ENCODE data around the gene SPECC1.

DNA sequence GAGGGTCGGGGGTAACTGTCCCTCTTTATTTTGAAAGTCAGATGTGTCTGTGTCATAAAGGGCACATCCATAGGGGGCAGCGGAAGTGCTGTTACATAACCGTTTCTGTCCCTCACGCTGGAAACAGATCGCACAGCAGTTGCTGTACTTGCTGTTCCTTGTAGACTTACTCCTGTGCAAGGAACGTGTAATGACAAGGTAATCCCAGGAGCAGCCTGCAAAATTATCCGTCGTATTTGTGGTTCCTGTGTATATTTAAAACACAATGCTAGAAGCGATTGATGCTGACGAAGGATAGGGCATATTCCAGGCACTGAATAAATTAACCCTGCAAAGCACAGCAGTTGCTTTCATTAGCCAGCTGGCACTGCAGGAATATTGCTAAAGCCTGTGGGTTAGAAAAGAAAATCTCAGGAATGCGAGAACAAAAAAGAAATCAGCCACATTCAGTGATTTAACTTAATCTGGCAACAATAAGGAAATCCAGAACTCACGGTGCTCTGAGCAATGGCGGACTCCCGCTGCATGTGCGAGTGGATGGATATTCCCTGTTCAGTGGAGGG is 76.2 kb downstream of the SPECC1 start:
- TF ChIP-seq, protein P1, sequence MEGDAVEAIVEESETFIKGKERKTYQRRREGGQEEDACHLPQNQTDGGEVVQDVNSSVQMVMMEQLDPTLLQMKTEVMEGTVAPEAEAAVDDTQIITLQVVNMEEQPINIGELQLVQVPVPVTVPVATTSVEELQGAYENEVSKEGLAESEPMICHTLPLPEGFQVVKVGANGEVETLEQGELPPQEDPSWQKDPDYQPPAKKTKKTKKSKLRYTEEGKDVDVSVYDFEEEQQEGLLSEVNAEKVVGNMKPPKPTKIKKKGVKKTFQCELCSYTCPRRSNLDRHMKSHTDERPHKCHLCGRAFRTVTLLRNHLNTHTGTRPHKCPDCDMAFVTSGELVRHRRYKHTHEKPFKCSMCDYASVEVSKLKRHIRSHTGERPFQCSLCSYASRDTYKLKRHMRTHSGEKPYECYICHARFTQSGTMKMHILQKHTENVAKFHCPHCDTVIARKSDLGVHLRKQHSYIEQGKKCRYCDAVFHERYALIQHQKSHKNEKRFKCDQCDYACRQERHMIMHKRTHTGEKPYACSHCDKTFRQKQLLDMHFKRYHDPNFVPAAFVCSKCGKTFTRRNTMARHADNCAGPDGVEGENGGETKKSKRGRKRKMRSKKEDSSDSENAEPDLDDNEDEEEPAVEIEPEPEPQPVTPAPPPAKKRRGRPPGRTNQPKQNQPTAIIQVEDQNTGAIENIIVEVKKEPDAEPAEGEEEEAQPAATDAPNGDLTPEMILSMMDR (IDR thresholded peaks at IDR 0.05), result no peak
- no peak for TF ChIP-seq CHD2 (IDR thresholded peaks at IDR 0.05; ENCODE audit: low read length, partially characterized antibody)
- no peak for TF ChIP-seq GATA2 (CRISPR knock-in tag; IDR thresholded peaks at IDR 0.05)
- no peak for TF ChIP-seq YY1 (IDR thresholded peaks at IDR 0.05; ENCODE audit: low read depth)
- TF ChIP-seq, protein P2, sequence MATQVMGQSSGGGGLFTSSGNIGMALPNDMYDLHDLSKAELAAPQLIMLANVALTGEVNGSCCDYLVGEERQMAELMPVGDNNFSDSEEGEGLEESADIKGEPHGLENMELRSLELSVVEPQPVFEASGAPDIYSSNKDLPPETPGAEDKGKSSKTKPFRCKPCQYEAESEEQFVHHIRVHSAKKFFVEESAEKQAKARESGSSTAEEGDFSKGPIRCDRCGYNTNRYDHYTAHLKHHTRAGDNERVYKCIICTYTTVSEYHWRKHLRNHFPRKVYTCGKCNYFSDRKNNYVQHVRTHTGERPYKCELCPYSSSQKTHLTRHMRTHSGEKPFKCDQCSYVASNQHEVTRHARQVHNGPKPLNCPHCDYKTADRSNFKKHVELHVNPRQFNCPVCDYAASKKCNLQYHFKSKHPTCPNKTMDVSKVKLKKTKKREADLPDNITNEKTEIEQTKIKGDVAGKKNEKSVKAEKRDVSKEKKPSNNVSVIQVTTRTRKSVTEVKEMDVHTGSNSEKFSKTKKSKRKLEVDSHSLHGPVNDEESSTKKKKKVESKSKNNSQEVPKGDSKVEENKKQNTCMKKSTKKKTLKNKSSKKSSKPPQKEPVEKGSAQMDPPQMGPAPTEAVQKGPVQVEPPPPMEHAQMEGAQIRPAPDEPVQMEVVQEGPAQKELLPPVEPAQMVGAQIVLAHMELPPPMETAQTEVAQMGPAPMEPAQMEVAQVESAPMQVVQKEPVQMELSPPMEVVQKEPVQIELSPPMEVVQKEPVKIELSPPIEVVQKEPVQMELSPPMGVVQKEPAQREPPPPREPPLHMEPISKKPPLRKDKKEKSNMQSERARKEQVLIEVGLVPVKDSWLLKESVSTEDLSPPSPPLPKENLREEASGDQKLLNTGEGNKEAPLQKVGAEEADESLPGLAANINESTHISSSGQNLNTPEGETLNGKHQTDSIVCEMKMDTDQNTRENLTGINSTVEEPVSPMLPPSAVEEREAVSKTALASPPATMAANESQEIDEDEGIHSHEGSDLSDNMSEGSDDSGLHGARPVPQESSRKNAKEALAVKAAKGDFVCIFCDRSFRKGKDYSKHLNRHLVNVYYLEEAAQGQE (IDR thresholded peaks at IDR 0.05; ENCODE audit: low read depth, low read length), result no peak
- TF ChIP-seq FOXM1 (IDR thresholded peaks at IDR 0.05; ENCODE audit: low read depth), result no peak
- TF ChIP-seq, protein P3, sequence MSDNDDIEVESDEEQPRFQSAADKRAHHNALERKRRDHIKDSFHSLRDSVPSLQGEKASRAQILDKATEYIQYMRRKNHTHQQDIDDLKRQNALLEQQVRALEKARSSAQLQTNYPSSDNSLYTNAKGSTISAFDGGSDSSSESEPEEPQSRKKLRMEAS (IDR thresholded peaks at IDR 0.05; ENCODE audit: low read depth), result no peak
- TF ChIP-seq TAF1 (IDR thresholded peaks at IDR 0.05; ENCODE audit: borderline replicate concordance, low read depth, low read length), result no peak
